ENCODE data around the gene TMEM214.

DNA sequence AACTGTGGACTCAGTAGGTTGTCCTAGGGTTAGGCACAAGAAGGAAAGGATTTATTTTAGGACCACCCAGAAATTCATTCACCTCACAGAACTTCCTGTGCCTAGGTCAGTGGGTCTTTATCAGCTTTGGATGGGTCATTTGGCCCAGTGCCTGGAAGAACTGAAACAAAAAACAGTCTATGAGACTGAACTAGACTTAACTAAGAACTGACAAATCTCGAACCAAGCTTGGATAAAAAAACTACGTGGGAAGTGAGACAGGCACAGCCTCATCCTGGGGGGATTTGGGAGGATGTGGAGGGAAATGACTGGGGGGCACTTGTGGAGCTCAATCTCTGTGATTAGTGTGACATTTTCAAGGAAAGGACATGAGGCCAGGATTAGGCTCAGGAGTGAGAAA lies 41.0 kb downstream of the TMEM214 start:
- TF ChIP-seq POLR2A (IDR thresholded peaks at IDR 0.05), result no peak
- TF ChIP-seq, protein P1, sequence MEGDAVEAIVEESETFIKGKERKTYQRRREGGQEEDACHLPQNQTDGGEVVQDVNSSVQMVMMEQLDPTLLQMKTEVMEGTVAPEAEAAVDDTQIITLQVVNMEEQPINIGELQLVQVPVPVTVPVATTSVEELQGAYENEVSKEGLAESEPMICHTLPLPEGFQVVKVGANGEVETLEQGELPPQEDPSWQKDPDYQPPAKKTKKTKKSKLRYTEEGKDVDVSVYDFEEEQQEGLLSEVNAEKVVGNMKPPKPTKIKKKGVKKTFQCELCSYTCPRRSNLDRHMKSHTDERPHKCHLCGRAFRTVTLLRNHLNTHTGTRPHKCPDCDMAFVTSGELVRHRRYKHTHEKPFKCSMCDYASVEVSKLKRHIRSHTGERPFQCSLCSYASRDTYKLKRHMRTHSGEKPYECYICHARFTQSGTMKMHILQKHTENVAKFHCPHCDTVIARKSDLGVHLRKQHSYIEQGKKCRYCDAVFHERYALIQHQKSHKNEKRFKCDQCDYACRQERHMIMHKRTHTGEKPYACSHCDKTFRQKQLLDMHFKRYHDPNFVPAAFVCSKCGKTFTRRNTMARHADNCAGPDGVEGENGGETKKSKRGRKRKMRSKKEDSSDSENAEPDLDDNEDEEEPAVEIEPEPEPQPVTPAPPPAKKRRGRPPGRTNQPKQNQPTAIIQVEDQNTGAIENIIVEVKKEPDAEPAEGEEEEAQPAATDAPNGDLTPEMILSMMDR (IDR thresholded peaks at IDR 0.05), result no peak
